GM18498 (cell line): ENCODE measurements around the gene EDDM13.
"Not testable (repeated sequence)": the region's sequence is repeated elsewhere in the genome, so short reads cannot be mapped to it uniquely, and the experiment has no call there.

ENCODE experiments used
- ATAC-seq: cut with Tn5 transposase; IDR thresholded peaks from one replicate; pipeline ENCODE4 v1.9.1; 2021; ENCODE audit warnings: mild to moderate bottlenecking, moderate library complexity; ENCODE audit not compliant: unreplicated experiment

The EDDM13 gene

GRCh38 chr19:56272161-56272798 lies at the start of gene EDDM13:
Gene EDDM13, plus strand, starts transcription at chr19:56272748. Its CDS starts 87 bp downstream, at chr19:56272835.
- no peak for ATAC-seq

GRCh38 chr19:56222901-56223300 lies 49.6 kb upstream of the EDDM13 start:
- ATAC-seq: no peak

- ATAC-seq: no peak
Observed at GRCh38 chr19:56223481-56223880, 49.1 kb upstream of the EDDM13 start.

- no peak for ATAC-seq
Observed at GRCh38 chr19:56245121-56245740, 27.3 kb upstream of the EDDM13 start.

- ATAC-seq: not testable (repeated sequence)
Observed at GRCh38 chr19:56245764-56246163, 26.8 kb upstream of the EDDM13 start.

GRCh38 chr19:56248736-56249338 lies 23.7 kb upstream of the EDDM13 start:
- ATAC-seq: not testable (repeated sequence)

GRCh38 chr19:56252699-56253422 lies 19.7 kb upstream of the EDDM13 start:
- ATAC-seq: no peak

GRCh38 chr19:56253737-56254136 lies 18.8 kb upstream of the EDDM13 start:
- no peak for ATAC-seq

- ATAC-seq: no peak
Observed at GRCh38 chr19:56258272-56258671, 14.3 kb upstream of the EDDM13 start.

GRCh38 chr19:56261145-56261544 lies 11.4 kb upstream of the EDDM13 start:
- ATAC-seq: no peak

GRCh38 chr19:56261932-56262331 lies 10.6 kb upstream of the EDDM13 start:
- not testable (repeated sequence) for ATAC-seq

GRCh38 chr19:56263319-56263718 lies 9.2 kb upstream of the EDDM13 start:
- ATAC-seq: no peak

GRCh38 chr19:56266051-56266450 lies 6.5 kb upstream of the EDDM13 start:
- no peak for ATAC-seq

- no peak for ATAC-seq
Observed at GRCh38 chr19:56269348-56269747, 3.2 kb upstream of the EDDM13 start.

- no peak for ATAC-seq
Observed at GRCh38 chr19:56270676-56271075, 1.9 kb upstream of the EDDM13 start.

GRCh38 chr19:56271151-56271550 lies 1.4 kb upstream of the EDDM13 start:
- ATAC-seq: no peak

- no peak for ATAC-seq
Observed at GRCh38 chr19:56273563-56274117, 1.1 kb downstream of the EDDM13 start.

- no peak for ATAC-seq
Observed at GRCh38 chr19:56282809-56283208, 10.3 kb downstream of the EDDM13 start.

- ATAC-seq: no peak
Observed at GRCh38 chr19:56284746-56285145, 12.2 kb downstream of the EDDM13 start.

- no peak for ATAC-seq
Observed at GRCh38 chr19:56290104-56290503, 17.6 kb downstream of the EDDM13 start.

GRCh38 chr19:56291867-56292266 lies 19.3 kb downstream of the EDDM13 start:
- no peak for ATAC-seq
